ENCODE data around the gene CNIH2. TPM values are rescaled to one million over a fixed set of nuclear protein-coding genes. Genes with fewer than 3 reads are reported as not detected.
"Not testable (repeated sequence)": the region's sequence is repeated elsewhere in the genome, so short reads cannot be mapped to it uniquely, and the experiment has no call there.

The CNIH2 gene
- total RNA-seq, 2 donors from 2014 or later, result 1.1 to 1.2 TPM

DNA sequence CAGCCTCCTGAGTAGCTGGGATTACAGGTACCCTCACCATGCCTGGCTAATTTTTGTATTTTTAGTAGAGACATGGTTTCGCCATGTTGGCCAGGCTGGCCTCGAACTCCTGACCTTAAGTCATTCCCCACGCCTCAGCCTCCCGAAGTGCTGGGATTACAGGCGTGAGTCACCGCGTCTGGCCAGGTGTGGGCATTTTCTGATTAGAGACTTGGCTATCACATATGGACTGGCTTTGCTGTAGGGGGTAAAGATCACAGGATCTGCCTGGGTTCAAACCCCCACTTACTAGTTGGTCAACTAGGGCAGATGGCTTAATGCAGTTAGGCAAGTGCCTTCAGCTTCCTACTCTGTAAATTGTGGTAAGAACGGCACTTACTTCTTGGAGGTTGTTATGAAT, 32.3 kb downstream of the CNIH2 start:
- DNase-seq, result no peak
- no peak for ATAC-seq
- intact Hi-C loops (cut with DNase I, micrococcal nuclease), result no loop called here

DNA sequence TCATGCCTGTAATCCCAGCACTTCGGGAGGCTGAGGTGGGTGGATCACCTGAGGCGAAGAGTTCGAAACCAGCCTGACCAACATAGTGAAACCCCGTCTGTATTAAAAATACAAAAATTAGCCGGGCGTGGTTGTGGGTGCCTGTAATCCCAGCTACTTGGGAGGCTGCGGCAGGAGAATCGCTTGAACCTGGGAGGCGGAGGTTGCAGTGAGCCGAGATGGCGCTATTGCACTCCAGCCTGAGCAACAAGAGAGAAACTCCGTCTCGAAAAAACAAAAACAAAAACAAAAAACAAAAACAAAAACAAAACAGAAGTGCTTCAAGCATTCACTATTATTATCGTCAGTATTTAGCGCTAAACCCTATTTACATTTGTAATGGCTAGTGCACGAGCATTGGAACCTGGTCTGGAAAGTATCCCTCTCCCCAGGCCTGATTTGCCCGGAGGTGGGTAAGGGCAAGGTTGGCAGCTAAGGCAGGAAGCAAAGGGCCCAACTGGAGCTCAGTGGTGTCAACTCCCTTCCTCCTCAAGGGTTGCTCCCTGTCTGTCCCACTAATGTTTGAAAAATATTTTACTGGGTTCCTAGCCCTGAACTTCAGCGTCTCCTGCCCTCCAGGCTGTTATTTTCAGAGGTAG, 32.9 kb downstream of the CNIH2 start:
- intact Hi-C loops (cut with DNase I, micrococcal nuclease), result not testable (repeated sequence)

GRCh38 chr11:66311470-66311964, 33.5 kb downstream of the CNIH2 start:
- intact Hi-C loops (cut with DNase I, micrococcal nuclease), result no loop called here
- no peak for ATAC-seq
- no peak for DNase-seq

More for the DNA sequence above, 32.9 kb downstream of the CNIH2 start:
- DNase-seq, ATAC-seq: not testable (repeated sequence)

DNA sequence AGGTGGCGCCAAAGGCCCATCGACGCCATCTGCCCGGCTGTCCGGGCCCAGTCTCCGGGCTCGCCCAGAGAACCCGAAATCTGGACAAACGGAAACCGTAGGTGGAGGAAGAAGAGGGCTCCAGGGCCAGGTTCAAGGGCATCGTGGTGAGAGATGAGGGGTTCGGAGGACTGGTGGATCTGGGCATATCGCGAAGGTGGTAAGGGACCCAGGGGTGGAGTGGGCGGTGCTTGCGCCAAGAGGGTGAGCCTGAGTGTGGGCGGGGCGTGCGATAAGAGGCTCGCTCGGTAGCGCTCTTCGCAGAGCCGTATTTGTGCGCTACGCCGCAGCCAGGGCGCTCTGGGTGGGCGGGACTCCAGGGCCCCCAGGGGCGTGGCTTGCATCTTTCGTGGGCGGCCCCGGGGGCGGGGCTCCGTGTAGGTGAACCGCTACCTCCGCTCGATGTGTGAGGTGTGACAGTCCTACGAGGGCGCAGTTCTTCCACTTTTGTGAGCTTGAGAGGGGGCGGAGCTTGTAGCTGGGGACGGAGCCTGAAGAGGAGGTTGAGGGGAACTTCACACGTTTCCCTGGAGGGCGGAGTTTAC, 34.1 kb downstream of the CNIH2 start:
- peak; percentile 92 to 96 for DNase-seq
- intact Hi-C loops (cut with DNase I, micrococcal nuclease), result no loop called here
- peak; percentile 78 for ATAC-seq

GRCh38 chr11:66312549-66313320, 34.8 kb downstream of the CNIH2 start:
- intact Hi-C loops (cut with DNase I, micrococcal nuclease), result no loop called here
- peak; percentile 99 to 100 for DNase-seq
- ATAC-seq, result peak; percentile 81

DNA sequence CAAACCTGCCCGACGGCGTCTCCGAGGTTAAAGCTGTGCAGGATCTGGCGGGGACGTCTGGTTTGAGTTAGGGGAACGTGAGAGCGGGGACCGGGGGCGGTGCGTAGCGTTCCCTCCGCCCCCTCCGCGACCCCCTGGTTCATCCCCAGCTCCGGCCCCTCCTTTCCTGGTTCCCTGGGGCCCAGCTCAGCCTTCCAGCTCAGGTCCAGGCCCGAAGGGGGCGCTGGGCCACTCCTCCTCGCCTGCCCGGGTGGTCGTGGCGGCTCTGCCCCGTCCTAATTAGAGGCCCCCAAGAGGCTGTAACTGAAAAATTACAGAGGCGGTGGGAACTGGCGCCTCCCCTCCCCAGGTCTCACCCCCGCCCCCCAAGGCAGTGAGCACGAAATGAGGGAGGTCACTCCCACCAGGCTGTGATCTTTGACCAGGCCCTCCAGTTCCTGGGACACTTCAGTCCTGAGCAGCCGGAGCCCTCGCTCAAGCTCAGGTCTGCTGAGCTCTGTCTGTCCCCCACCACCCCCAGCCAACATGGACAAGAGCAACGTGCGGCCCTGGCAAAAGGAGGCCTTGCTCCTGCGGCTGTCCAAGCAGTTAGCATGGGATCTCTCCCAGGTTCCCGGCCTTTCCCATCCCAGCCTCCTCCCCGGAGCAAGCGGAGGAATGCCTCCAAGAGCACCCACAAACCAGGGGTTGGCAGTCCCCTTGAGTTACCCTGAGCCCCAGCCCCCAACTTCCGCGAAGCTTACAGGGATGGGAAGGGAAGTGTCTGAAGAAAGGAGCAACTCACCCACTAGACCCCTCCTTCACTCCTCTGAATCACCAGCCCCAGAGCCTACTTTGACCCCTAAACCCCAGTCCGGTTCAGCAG, 35.6 kb downstream of the CNIH2 start:
- intact Hi-C loops (cut with DNase I, micrococcal nuclease), result no loop called here
- DNase-seq (peak in 1 of 2 donors; percentile 54), ATAC-seq (no peak)

DNA sequence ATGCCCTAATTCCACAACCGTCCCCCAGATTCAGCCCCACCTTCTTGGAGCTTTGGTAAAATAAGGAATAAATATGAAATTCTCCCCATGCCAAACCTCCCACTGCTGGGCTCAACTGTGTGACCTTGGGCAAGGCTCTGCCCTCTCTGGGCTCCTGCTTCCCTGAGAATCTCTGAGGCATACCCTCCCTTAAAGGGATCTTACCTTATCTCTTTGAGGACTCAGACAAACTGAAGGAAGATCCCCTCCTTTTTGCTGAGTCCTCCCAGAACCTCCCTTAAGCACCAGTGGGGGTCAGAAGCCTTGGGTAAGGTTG, 36.2 kb downstream of the CNIH2 start:
- DNase-seq, result no peak
- no peak for ATAC-seq
- intact Hi-C loops (cut with DNase I, micrococcal nuclease), result no loop called here

GRCh38 chr11:66314561-66315497, 36.9 kb downstream of the CNIH2 start:
- ATAC-seq (no peak), DNase-seq (peak in 1 of 2 donors; percentile 19)
- intact Hi-C loops (cut with DNase I, micrococcal nuclease), result no loop called here

- intact Hi-C loops (cut with DNase I, micrococcal nuclease), result no loop called here
- no peak for ATAC-seq
- no peak for DNase-seq
These were observed 37.5 kb downstream of the CNIH2 start for GRCh38 chr11:66315498-66315885.

DNA sequence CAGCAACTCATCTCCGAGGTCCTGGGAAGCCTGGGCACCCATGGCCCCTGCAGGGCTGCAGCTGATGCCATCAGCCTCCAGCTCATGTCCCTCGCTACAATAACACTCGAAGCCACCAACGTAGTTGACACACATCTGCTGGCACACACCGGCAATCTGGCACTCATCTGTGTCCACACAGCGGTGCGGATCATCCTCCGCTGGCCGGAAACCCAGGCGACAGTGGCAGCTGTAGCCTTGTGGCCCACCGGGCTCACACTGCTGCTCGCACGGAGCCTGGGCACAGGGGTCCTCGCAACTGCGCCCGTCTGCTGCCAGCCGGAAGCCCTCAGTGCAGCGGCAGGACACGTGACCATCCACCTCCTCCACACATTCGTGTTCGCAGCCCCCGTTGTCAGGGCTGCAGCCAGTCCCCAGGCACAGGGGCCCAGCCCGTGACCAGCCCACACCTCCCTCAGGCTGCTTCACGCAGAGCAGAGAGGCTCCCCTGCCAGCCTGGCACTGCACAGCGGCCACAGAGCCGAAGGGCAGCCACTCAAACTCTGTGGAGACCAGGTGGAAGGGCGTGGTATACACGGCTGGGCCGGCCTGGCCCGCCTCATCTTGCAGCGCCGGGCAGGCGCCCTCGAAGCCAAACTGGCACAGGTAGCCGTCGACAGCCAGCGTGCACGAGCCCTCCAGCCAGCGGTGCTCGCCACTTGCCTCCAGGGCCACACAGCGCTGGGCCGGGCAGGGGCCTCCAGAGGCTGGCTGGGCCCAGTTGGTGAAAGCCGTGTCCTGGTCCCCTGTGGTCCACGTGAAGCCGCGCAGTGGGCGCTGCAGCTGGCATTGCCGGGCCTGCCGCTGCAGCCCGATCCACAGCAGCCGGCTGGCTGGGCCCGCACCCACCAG, 38.2 kb downstream of the CNIH2 start:
- intact Hi-C loops (cut with DNase I, micrococcal nuclease), result no loop called here
- peak in 1 of 2 donors; percentile 14 for DNase-seq

DNA sequence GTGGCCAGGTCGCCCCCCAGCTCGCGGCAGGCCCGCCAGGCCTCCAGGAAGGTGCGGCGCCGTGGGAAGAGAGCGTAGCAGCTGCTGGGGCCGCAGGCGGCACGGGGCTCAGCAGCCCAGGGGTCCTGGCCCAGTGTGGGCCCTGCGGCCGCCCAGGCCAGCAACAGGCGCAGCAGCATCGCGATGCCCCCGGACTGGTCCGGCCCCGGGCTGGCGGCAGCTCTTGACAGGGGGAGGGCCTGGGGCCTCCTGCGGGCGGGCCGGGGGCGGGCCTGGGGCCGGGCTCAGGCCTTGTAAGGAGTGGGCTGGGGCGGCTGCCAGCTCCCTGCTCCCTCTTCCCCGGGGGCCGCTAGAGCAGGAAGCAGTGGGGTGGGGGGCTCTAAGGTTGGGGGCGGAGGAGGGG, 38.9 kb downstream of the CNIH2 start, which contains the start of gene CD248:
Gene CD248 (minus strand): TSS at position 196 of the 403 bp plus-strand sequence. CDS start 17 bp downstream, at position 179.
- ATAC-seq (no peak), DNase-seq (peak in 1 of 2 donors; percentile 55)
- intact Hi-C loops (cut with DNase I, micrococcal nuclease), result no loop called here

More for the DNA sequence above, 38.2 kb downstream of the CNIH2 start:
- no peak for ATAC-seq

DNA sequence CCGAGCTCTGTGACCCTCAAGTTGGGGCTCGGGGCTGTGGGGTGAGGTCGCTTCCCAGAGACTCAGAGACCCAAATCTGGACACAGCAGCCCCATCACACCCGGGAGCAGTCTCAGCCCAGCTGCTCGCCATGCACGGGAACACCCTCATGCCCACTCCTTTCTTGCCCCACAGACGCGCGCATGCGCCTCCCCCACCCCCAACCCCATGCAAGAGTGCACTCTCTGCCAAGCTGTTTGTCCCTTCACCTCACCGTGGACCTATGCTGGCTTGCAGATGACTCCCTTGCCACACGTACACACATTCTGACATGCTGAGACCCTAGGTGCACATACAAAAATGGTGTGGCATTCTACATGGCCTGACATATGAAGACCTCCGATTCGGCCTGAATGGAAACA, 39.3 kb downstream of the CNIH2 start:
- ATAC-seq (no peak), DNase-seq (peak in 1 of 2 donors; percentile 39)
- intact Hi-C loops (cut with DNase I, micrococcal nuclease), result no loop called here

DNA sequence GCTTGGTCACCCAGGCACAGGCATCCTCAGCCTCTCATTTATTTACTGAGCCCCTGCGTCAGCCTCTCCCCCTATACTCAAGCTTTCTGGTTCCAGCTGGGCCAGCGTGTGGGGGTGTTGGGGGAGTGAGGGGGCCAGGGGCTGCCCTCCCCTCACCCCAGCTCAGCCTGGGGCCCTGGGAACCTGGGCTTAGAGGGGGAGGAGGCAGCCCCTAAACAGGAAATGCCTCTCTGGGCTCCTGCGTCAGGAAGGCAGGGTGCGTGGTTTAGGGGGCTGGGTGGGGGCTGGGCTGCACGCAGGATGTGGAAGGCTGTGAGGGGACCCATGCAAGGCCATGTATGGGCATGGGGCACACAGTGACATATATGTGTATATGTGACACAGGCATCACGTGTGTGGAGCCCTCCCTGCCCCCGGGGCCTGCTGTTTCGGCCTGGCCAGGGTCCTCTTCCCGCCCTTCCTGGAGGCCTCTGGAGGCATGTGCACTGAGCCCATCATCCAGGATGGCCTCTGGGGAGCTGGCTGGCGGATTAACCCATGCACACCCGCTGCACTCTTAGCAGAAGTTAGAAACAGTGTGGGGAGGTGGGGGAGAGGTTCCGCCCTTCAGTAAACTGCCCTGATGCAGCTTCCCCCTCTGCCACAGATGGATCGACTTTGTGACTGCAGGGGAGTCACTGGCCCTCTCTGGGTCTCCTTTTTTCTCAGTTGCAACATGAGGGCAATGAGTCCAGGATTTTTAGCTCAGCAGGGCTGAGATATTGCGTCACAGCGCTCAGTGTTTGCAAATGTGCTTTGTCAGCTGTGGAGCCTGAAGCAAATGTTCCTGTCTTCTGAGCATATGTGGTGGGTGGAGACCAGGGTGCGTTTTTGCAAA, 40.0 kb downstream of the CNIH2 start:
- no peak for ATAC-seq
- intact Hi-C loops (cut with DNase I, micrococcal nuclease), result no loop called here

GRCh38 chr11:66318600-66318970, 40.6 kb downstream of the CNIH2 start:
- intact Hi-C loops (cut with DNase I, micrococcal nuclease), result no loop called here
- ATAC-seq (no peak), DNase-seq (no peak)

More for the DNA sequence above, 40.0 kb downstream of the CNIH2 start:
- peak in 1 of 2 donors; percentile 47 for DNase-seq

- ATAC-seq; DNase-seq; intact Hi-C loops (cut with DNase I, micrococcal nuclease): not testable (repeated sequence)
These were observed 42.3 kb downstream of the CNIH2 start for GRCh38 chr11:66320289-66320688.

GRCh38 chr11:66320748-66321147, 42.8 kb downstream of the CNIH2 start:
- intact Hi-C loops (cut with DNase I, micrococcal nuclease); DNase-seq; ATAC-seq: not testable (repeated sequence)
